Suprapubic skin (tissue), 4 donors: ENCODE data around the gene HOXA5. TPM values are rescaled to one million over a fixed set of nuclear protein-coding genes. Genes with fewer than 3 reads are reported as not detected.

Experiments
- DNase-seq, 2 donors: peaks; one replicate each; pipeline ENCODE4 v3.0.0-alpha.2; 2019; ENCODE audit warnings: low spot score in 2 of 2
- H3K27ac ChIP-seq: fragments of 200-600 bp; sonication (generic); one replicate; pipeline ENCODE4 v1.5.1; 2019
- H3K27me3 ChIP-seq: fragments of 200-600 bp; sonication (generic); one replicate; pipeline ENCODE4 v1.5.1; 2019
- H3K36me3 ChIP-seq: fragments of 200-600 bp; sonication (generic); one replicate; pipeline ENCODE4 v1.5.1; 2019
- H3K4me1 ChIP-seq: fragments of 200-600 bp; sonication (generic); one replicate; pipeline ENCODE4 v1.5.1; 2019
- H3K4me3 ChIP-seq: fragments of 200-600 bp; sonication (generic); one replicate; pipeline ENCODE4 v1.5.1; 2019; ENCODE audit warnings: mild to moderate bottlenecking
- H3K9me3 ChIP-seq: fragments of 200-600 bp; sonication (generic); one replicate; pipeline ENCODE4 v1.5.1; 2019
- EP300 ChIP-seq: sonication (generic); formaldehyde crosslinking; IDR thresholded peaks from one replicate; pipeline ENCODE4 v1.6.1; 2017; ENCODE audit warnings: antibody characterized with exemption
- POLR2A ChIP-seq, 2 donors: fragments of 450-650 bp; IDR thresholded peaks; one replicate each; pipeline ENCODE4 v1.6.1; 2017; ENCODE audit warnings: antibody characterized with exemption in 2 of 2, mild to moderate bottlenecking in 2 of 2, moderate library complexity in 2 of 2
- POLR2AphosphoS5 ChIP-seq, 3 donors: sonication (generic); formaldehyde crosslinking; IDR thresholded peaks; one replicate each; pipeline ENCODE4 v1.6.1; 2017; ENCODE audit warnings: antibody characterized with exemption in 3 of 3
- WGBS: methylation state at CpG from one replicate; pipeline ENCODE4 v1.1.5; 2018; 5-methylcytosine and 5-hydroxymethylcytosine counted together
- total RNA-seq, 4 donors: library from RNA; depleted of rRNA; stranded (reverse); fragments of >200 nt; gene quantifications; one replicate each; pipeline ENCODE4 v1.1.0, GENCODE V29; 2016
- TF ChIP-seq, protein P1 (sequence below), 2 donors: fragments of 200-600 bp in 1 of 2; fragments of 450-650 bp in 1 of 2; sonication (generic) in 1 of 2; IDR thresholded peaks; one replicate each; pipeline ENCODE4 v1.5.1; 2016 to 2019; ENCODE audit warnings: antibody characterized with exemption in 2 of 2, mild to moderate bottlenecking in 1 of 2, moderate library complexity in 1 of 2

Gene HOXA5
- total RNA-seq, 4 donors from 2014 or later = 4.7 to 16.3 (median 14.6) TPM

DNA sequence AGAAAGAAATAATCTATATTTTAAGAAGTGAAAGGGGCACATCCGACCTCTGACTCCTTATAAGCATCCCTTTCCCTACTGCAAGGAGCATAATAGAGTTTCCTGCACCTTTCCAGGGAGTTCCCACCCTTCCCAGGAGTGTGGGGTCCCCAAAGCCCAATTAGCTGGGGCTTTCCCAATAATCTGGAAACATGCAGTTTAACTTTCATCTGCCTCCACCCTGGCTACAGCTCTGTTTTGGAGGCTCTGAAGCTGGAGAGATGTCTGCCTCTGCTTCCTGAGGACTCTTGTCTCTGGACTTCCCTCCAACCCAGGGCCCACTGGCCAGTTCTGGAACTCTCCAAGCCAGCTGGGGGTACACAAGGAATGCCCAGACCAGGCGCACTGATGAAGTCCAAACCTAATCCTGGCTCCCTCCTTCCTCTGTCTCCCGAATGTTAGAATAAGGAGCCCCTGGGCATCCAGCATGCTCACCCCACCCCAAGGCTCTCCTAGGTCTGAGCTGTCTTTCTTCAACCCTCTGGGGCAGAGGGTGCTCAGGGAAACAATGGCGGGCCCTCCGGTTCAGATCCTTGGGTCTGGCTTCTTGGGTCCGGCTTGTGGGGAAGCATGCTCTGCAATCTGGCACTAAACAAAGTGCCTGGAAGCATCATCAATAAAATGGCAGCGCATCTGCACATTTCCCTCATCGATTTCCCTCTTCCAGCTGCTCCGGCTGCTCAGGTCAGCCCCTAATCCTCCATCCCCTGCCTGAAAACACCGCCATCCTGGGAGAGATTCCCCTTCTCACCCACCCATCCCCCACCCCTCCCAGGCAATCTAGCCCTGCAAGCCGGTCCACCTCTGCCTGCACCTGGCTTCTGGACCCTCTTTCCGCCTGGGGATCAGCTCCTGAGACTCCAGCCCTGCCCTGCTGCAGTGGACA, 26.3 kb downstream of the HOXA5 start:
- Histone ChIP-seq H3K9me3 (no peaks in the 10 kb centered on the region), H3K4me3 (peak overlapping the region; percentile 3), H3K36me3 (no peaks in the 10 kb centered on the region), H3K4me1 (peaks cover 30% of the 10 kb centered on the region), H3K27ac (no peak overlapping the region), H3K27me3 (no peaks in the 10 kb centered on the region)
- no peak for DNase-seq
- TF ChIP-seq POLR2A (IDR thresholded peaks at IDR 0.05) (no peak), EP300 (no peak), POLR2AphosphoS5 (IDR thresholded peaks at IDR 0.05) (no peak)
- TF ChIP-seq, protein P1, sequence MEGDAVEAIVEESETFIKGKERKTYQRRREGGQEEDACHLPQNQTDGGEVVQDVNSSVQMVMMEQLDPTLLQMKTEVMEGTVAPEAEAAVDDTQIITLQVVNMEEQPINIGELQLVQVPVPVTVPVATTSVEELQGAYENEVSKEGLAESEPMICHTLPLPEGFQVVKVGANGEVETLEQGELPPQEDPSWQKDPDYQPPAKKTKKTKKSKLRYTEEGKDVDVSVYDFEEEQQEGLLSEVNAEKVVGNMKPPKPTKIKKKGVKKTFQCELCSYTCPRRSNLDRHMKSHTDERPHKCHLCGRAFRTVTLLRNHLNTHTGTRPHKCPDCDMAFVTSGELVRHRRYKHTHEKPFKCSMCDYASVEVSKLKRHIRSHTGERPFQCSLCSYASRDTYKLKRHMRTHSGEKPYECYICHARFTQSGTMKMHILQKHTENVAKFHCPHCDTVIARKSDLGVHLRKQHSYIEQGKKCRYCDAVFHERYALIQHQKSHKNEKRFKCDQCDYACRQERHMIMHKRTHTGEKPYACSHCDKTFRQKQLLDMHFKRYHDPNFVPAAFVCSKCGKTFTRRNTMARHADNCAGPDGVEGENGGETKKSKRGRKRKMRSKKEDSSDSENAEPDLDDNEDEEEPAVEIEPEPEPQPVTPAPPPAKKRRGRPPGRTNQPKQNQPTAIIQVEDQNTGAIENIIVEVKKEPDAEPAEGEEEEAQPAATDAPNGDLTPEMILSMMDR (IDR thresholded peaks at IDR 0.05) = no peak
- 81% methylated on average over 12 of the region's 12 CpGs for WGBS

DNA sequence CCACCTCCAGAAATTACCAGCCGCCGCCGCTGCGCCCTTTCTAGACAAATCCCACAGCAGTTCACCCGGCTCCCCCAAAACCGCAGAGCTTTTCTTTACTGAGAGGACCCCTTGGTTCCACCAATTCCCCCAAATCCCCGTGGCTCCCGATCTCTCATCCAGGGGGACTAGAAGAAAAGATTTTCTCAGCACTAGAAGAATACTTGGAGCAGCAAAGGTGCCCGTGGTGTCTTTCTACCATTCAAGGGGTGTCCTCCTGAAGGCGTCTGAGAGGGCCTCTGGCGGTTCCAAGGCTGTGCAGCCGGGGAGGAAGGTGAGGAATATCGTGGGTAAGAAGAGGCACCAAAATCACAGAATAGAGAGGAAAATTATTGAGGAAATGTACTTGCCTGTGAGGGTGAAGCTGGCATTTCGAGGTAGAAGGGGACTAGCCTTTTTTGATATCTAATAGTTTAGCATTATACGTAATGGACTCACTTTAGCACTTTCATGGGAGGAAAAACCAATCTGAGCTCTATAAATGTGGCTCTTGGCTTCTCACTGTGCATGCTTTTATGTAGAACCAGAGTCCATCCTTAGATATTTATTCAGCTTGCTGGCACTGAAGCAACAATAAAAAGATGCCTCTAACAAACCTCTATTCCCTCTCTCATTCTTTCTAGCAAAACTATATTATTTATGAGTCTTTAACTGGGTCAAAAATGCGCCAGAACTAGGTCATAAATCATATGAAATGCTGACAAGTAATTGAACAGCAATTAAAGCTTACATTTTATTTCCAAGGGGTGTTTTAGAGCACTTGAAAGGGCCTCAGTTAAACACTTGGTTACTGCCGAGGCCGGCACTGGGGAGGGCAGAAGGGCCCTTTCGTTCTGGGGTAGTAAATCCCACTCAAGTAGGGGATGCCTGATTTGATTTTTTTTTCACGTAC, 27.2 kb downstream of the HOXA5 start:
- Histone ChIP-seq H3K27ac (peak overlapping the region; percentile 64), H3K27me3 (no peaks in the 10 kb centered on the region), H3K36me3 (no peaks in the 10 kb centered on the region), H3K4me3 (peak overlapping the region; percentile 36), H3K9me3 (no peaks in the 10 kb centered on the region), H3K4me1 (peaks cover 31% of the 10 kb centered on the region)
- no peak for TF ChIP-seq EP300
- no peak for TF ChIP-seq POLR2A (IDR thresholded peaks at IDR 0.05)
- TF ChIP-seq POLR2AphosphoS5 (IDR thresholded peaks at IDR 0.05) = no peak
- TF ChIP-seq, protein P1 (IDR thresholded peaks at IDR 0.05) = no peak
- DNase-seq = no peak
- 79% methylated on average over 20 of the region's 20 CpGs for WGBS

DNA sequence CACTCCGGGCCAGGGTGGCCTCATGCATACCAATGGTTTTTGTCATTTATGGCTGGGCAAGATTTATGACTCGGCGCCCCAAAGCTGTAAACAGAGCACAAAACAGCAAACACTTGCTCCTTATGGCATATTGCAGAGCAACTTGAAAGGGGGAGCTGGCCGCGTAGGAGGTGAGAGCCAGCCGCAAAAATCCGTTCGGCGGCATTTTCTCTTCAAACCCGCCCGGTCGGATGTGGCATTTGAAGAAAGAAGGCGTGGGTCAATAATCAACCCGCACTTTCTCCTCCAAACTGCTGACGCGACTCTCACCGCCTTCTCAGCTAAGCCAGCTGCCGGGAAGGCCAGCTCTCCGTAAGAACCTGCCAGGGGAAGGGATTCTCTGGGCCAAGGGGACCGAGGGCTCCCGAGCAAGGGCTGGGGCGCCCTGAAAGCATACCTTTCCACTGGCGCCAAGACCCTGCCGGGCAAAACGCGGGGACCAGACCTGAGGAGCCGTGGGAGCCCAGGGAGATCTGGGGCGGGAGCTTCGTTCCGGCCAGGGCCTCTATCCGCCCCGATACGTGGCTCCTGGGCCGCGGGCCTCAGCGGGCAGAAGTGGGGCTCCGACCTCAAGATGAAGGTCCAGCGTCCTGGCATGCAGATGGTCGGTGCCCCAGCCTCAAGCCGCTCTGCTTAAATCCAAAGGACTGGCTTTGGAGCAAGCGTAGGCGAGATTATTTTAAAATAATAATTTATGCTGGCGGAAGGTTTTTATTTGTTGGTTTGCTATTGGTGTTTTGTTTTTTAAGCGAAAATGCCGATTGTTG, 28.1 kb downstream of the HOXA5 start:
- TF ChIP-seq POLR2AphosphoS5 (IDR thresholded peaks at IDR 0.05) = no peak
- TF ChIP-seq POLR2A (IDR thresholded peaks at IDR 0.05) = no peak
- no peak for TF ChIP-seq EP300
- TF ChIP-seq, protein P1 (IDR thresholded peaks at IDR 0.05) = no peak
- Histone ChIP-seq H3K27me3 (no peaks in the 10 kb centered on the region), H3K9me3 (no peaks in the 10 kb centered on the region), H3K4me3 (peak overlapping the region; percentile 36), H3K36me3 (peaks cover under 1% of the 10 kb centered on the region), H3K4me1 (peaks cover 38% of the 10 kb centered on the region), H3K27ac (peak overlapping the region; percentile 64)
- DNase-seq = peak in 1 of 2 donors; percentile 55
- 77% methylated on average over 44 of the region's 45 CpGs for WGBS

DNA sequence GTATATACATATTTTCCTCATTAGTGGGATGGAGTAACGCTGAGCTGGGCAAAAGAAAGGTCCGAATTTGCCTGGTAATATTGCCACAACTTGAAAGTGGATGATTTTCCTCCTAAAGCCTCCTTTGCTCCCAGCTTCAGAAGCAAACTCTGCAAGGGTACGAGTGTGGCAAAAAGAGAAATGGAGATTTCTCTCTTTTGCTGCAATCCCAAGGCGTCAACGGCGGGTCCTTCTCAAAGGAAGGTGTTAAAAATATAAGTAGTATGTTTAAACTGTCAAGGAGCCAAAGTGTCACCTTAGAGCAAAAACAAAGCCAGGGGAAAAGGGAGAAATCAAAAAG, 28.6 kb downstream of the HOXA5 start:
- peak overlapping the region; percentile 36 for H3K4me3 ChIP-seq
- no peaks in the 10 kb centered on the region for H3K27me3 ChIP-seq
- H3K4me1 ChIP-seq = peaks cover 43% of the 10 kb centered on the region
- H3K36me3 ChIP-seq = peaks cover 6% of the 10 kb centered on the region
- WGBS = 78% methylated on average over 6 of the region's 6 CpGs
- no peak for TF ChIP-seq POLR2AphosphoS5 (IDR thresholded peaks at IDR 0.05)
- no peak for TF ChIP-seq EP300
- TF ChIP-seq, protein P1 (IDR thresholded peaks at IDR 0.05) = no peak
- no peak for TF ChIP-seq POLR2A (IDR thresholded peaks at IDR 0.05)
- no peaks in the 10 kb centered on the region for H3K9me3 ChIP-seq
- no peak for DNase-seq
- no peak overlapping the region for H3K27ac ChIP-seq
